Adrenal gland (tissue), 5 donors: ENCODE data around the gene TAF15.

Experiments used
- POLR2A ChIP-seq, 2 donors: fragments of 450-650 bp; IDR thresholded peaks; one replicate each; pipeline ENCODE4 v1.6.1; 2017; ENCODE audit warnings: antibody characterized with exemption in 2 of 2, mild to moderate bottlenecking in 2 of 2, moderate library complexity in 1 of 2
- TF ChIP-seq, protein P1 (sequence below), 6 experiments: fragments of 450-650 bp in 4 of 6; fragments of 200-600 bp in 2 of 6; sonication (generic) in 1 of 6; IDR thresholded peaks; 1 replicate in 5 of 6; 2 replicates in 1 of 6; pipeline versions ENCODE4 v1.5.1 to v1.8.0; 2016 to 2021; ENCODE audit warnings: antibody characterized with exemption in 6 of 6, mild to moderate bottlenecking in 2 of 6, moderate library complexity in 1 of 6
- donor health status: DM: no; HTN: no; CAD: no.

DNA sequence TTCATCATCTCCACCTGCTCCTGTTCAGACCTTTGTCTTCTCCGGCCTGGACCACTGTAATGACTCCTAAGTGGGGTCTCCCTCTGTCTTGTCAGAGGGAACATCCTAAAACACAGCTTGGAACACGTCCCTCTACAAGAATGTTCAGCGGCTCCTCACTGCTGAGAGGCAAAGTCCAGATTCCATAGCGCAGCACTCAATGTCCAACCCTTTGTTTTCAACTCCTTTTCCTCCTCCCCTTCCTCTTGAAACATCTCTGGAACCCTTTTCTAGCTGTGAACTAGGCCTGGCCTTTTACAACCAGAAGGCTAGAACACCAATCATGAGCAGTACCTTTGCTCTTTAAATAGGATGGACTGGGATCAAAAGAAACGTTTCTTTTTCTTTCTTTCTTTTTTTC, 47.7 kb upstream of the TAF15 start:
- TF ChIP-seq, protein P1, sequence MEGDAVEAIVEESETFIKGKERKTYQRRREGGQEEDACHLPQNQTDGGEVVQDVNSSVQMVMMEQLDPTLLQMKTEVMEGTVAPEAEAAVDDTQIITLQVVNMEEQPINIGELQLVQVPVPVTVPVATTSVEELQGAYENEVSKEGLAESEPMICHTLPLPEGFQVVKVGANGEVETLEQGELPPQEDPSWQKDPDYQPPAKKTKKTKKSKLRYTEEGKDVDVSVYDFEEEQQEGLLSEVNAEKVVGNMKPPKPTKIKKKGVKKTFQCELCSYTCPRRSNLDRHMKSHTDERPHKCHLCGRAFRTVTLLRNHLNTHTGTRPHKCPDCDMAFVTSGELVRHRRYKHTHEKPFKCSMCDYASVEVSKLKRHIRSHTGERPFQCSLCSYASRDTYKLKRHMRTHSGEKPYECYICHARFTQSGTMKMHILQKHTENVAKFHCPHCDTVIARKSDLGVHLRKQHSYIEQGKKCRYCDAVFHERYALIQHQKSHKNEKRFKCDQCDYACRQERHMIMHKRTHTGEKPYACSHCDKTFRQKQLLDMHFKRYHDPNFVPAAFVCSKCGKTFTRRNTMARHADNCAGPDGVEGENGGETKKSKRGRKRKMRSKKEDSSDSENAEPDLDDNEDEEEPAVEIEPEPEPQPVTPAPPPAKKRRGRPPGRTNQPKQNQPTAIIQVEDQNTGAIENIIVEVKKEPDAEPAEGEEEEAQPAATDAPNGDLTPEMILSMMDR (IDR thresholded peaks at IDR 0.05): no peak
- TF ChIP-seq POLR2A (IDR thresholded peaks at IDR 0.05): no peak
